CD8-positive, alpha-beta memory T cell (primary cell): ENCODE results near the gene GPR55. TPM values are rescaled to one million over a fixed set of nuclear protein-coding genes. Genes with fewer than 3 reads are reported as not detected.

Experiments
- CTCF ChIA-PET: fragments of 350-600 bp; sonication (Branson Sonifier 250); formaldehyde crosslinking; loops from one replicate; lab custom pipeline; 2021; ENCODE audit warnings: antibody characterized with exemption; lab: Charles Lee
- POLR2A ChIA-PET: fragments of 350-600 bp; sonication (Branson Sonifier 250); formaldehyde crosslinking; loops from one replicate; lab custom pipeline; 2021; ENCODE audit warnings: antibody characterized with exemption; lab: Charles Lee
- DNase-seq, 5 donors: peaks; one replicate each; pipeline versions ENCODE4 v3.0.0 to v3.0.0-alpha.2; 2020 to 2022; ENCODE audit warnings: mixed read lengths in 1 of 5
- H3K27ac ChIP-seq: one replicate; pipeline ENCODE4 v1.7.0; 2013; ENCODE audit warnings: low read depth, mild to moderate bottlenecking, low read length, moderate library complexity
- H3K27me3 ChIP-seq: 2 replicates; pipeline ENCODE4 v1.7.0; 2013; ENCODE audit warnings: low read length, mild to moderate bottlenecking; ENCODE audit not compliant: insufficient read depth, poor library complexity, severe bottlenecking
- H3K36me3 ChIP-seq: 2 replicates; pipeline ENCODE4 v1.7.0; 2013; ENCODE audit warnings: mild to moderate bottlenecking, low read length, moderate library complexity; ENCODE audit not compliant: insufficient read depth
- H3K4me1 ChIP-seq: 2 replicates; pipeline ENCODE4 v1.7.0; 2013; ENCODE audit warnings: mild to moderate bottlenecking, low read length, moderate library complexity; ENCODE audit not compliant: insufficient read depth
- H3K4me3 ChIP-seq: 2 replicates; pipeline ENCODE4 v1.7.0; 2013; ENCODE audit warnings: mild to moderate bottlenecking, low read length
- H3K9me3 ChIP-seq: 2 replicates; pipeline ENCODE4 v1.7.0; 2013; ENCODE audit warnings: mild to moderate bottlenecking, low read length
- H3K27ac Mint-ChIP-seq, 8 donors: one replicate each; pipeline ENCODE4 v1.8.0; 2020 to 2021; ENCODE audit warnings: mixed read lengths in 8 of 8, mild to moderate bottlenecking in 6 of 8, inconsistent platforms in 3 of 8, moderate library complexity in 3 of 8
- H3K27me3 Mint-ChIP-seq, 2 donors: one replicate each; pipeline ENCODE4 v1.8.0; 2020 to 2021; ENCODE audit warnings: mixed read lengths in 2 of 2, mild to moderate bottlenecking in 1 of 2, moderate library complexity in 1 of 2
- H3K36me3 Mint-ChIP-seq, 3 donors: one replicate each; pipeline ENCODE4 v1.8.0; 2020 to 2021; ENCODE audit warnings: mixed read lengths in 3 of 3, inconsistent platforms in 1 of 3, mild to moderate bottlenecking in 1 of 3
- H3K4me1 Mint-ChIP-seq, 3 donors: one replicate each; pipeline ENCODE4 v1.8.0; 2020 to 2021; ENCODE audit warnings: mixed read lengths in 3 of 3, inconsistent platforms in 1 of 3, mild to moderate bottlenecking in 1 of 3
- H3K4me3 Mint-ChIP-seq, 7 donors: one replicate each; pipeline ENCODE4 v1.8.0; 2020 to 2021; ENCODE audit warnings: mixed read lengths in 7 of 7, mild to moderate bottlenecking in 6 of 7, moderate library complexity in 4 of 7, inconsistent platforms in 2 of 7
- H3K9me3 Mint-ChIP-seq, 5 donors: one replicate each; pipeline ENCODE4 v1.8.0; 2020 to 2022; ENCODE audit warnings: mixed read lengths in 5 of 5, mild to moderate bottlenecking in 3 of 5, moderate library complexity in 2 of 5, inconsistent platforms in 1 of 5
- polyA plus RNA-seq: library from polyadenylated mRNA; unstranded; fragments of 300-500 nt; fragmentation: Illumina TruSeq; gene quantifications from one replicate; pipeline ENCODE4 v1.2.3, GENCODE V29; 2021
- total RNA-seq, 2 experiments: library from RNA; stranded (reverse); gene quantifications; one replicate each; pipeline ENCODE4 v1.2.3, GENCODE V29; 2021

Gene GPR55
- total and polyA plus RNA-seq, 3 experiments from 2014 or later = 3.5 to 11.6 (median 11.1) TPM

GRCh38 chr2:230904856-230905447 is 20.1 kb downstream of the GPR55 start:
- Mint-ChIP-seq H3K36me3 (peaks cover 0 to 31% (median 0%) of the 10 kb centered on the region in 3 donors), H3K4me3 (peak overlapping the region in 1 of 7 donors; percentile 34), H3K27ac (peak overlapping the region in 5 of 8 donors; percentile 35 to 87 (median 47)), H3K4me1 (peaks cover 23 to 60% (median 43%) of the 10 kb centered on the region in 3 donors), H3K9me3 (no peaks in the 10 kb centered on the region), H3K27me3 (peaks cover 3 to 4% of the 10 kb centered on the region in 2 donors)
- no peaks in the 10 kb centered on the region for H3K36me3 ChIP-seq
- H3K4me1 ChIP-seq = peaks cover 18% of the 10 kb centered on the region
- H3K9me3 ChIP-seq = no peaks in the 10 kb centered on the region
- no peak for DNase-seq
- no peaks in the 10 kb centered on the region for H3K27me3 ChIP-seq
- H3K27ac ChIP-seq = no peak overlapping the region
- CTCF ChIA-PET = interaction anchor here (1.0 to 13.8 kb wide), 8 partner anchors 9 to 81 kb away, joined by 3 to 129 read pairs (median 5); partner anchors contain the start of gene GPR55
- no peak overlapping the region for H3K4me3 ChIP-seq
- POLR2A ChIA-PET = interaction anchor here (0.6 kb wide), 1 partner anchor 81 kb away, joined by 4 read pairs; no protein-coding TSS in a partner anchor

GRCh38 chr2:230903231-230904150 is 21.6 kb downstream of the GPR55 start:
- Histone ChIP-seq H3K36me3 (no peaks in the 10 kb centered on the region), H3K27me3 (no peaks in the 10 kb centered on the region), H3K27ac (no peak overlapping the region), H3K4me1 (peaks cover 18% of the 10 kb centered on the region), H3K4me3 (no peak overlapping the region), H3K9me3 (no peaks in the 10 kb centered on the region)
- Mint-ChIP-seq H3K4me1 (peaks cover 18 to 48% (median 33%) of the 10 kb centered on the region in 3 donors), H3K27me3 (peaks cover 3 to 7% of the 10 kb centered on the region in 2 donors), H3K27ac (peak overlapping the region in 2 of 8 donors; percentile 18 to 32), H3K9me3 (no peaks in the 10 kb centered on the region), H3K4me3 (no peak overlapping the region), H3K36me3 (peaks cover 0 to 17% (median 0%) of the 10 kb centered on the region in 3 donors)
- ChIA-PET CTCF (interaction anchor here (0.6 to 13.8 kb wide), 9 partner anchors 9 to 647 kb away, joined by 3 to 129 read pairs (median 4); partner anchors contain the start of gene GPR55), POLR2A (no interaction called here)
- DNase-seq = no peak

GRCh38 chr2:230902180-230902899 is 22.7 kb downstream of the GPR55 start:
- peaks cover 16 to 38% (median 28%) of the 10 kb centered on the region in 3 donors for H3K4me1 Mint-ChIP-seq
- H3K27ac Mint-ChIP-seq = no peak overlapping the region
- peaks cover 3 to 7% of the 10 kb centered on the region in 2 donors for H3K27me3 Mint-ChIP-seq
- H3K9me3 ChIP-seq = no peaks in the 10 kb centered on the region
- no peaks in the 10 kb centered on the region for H3K27me3 ChIP-seq
- H3K4me3 ChIP-seq = no peak overlapping the region
- peaks cover 18% of the 10 kb centered on the region for H3K4me1 ChIP-seq
- no peaks in the 10 kb centered on the region for H3K9me3 Mint-ChIP-seq
- H3K36me3 ChIP-seq = no peaks in the 10 kb centered on the region
- DNase-seq = peak in 4 of 5 donors; percentile 27 to 67 (median 48)
- H3K27ac ChIP-seq = no peak overlapping the region
- no peak overlapping the region for H3K4me3 Mint-ChIP-seq
- H3K36me3 Mint-ChIP-seq = peaks cover 0 to 7% (median 0%) of the 10 kb centered on the region in 3 donors
- ChIA-PET CTCF (interaction anchor here (0.6 to 13.8 kb wide), 9 partner anchors 10 to 90 kb away, joined by 3 to 129 read pairs (median 8); partner anchors contain the start of gene GPR55), POLR2A (no interaction called here)

- CTCF ChIA-PET = interaction anchor here (1.6 to 13.8 kb wide), 5 partner anchors 9 to 85 kb away, joined by 6 to 129 read pairs (median 14); partner anchors contain the start of gene GPR55
- DNase-seq = no peak
- POLR2A ChIA-PET = no interaction called here
- no peaks in the 10 kb centered on the region for H3K9me3 ChIP-seq
- peaks cover 14% of the 10 kb centered on the region for H3K4me1 ChIP-seq
- H3K4me3 Mint-ChIP-seq = no peak overlapping the region
- H3K27ac Mint-ChIP-seq = no peak overlapping the region
- no peaks in the 10 kb centered on the region for H3K9me3 Mint-ChIP-seq
- no peak overlapping the region for H3K4me3 ChIP-seq
- H3K36me3 Mint-ChIP-seq = no peaks in the 10 kb centered on the region
- H3K4me1 Mint-ChIP-seq = peaks cover 13 to 31% (median 24%) of the 10 kb centered on the region in 3 donors
- H3K27me3 Mint-ChIP-seq = peaks cover 2 to 7% of the 10 kb centered on the region in 2 donors
- no peaks in the 10 kb centered on the region for H3K36me3 ChIP-seq
- no peak overlapping the region for H3K27ac ChIP-seq
- no peaks in the 10 kb centered on the region for H3K27me3 ChIP-seq
Measured at GRCh38 chr2:230901006-230901405, 24.0 kb downstream of the GPR55 start.

- Histone ChIP-seq H3K36me3 (no peaks in the 10 kb centered on the region), H3K4me1 (peaks cover 13% of the 10 kb centered on the region), H3K27ac (no peak overlapping the region), H3K9me3 (no peaks in the 10 kb centered on the region), H3K27me3 (no peaks in the 10 kb centered on the region), H3K4me3 (no peak overlapping the region)
- ChIA-PET CTCF (interaction anchor here (0.7 to 13.8 kb wide), 6 partner anchors 13 to 86 kb away, joined by 3 to 129 read pairs (median 10); partner anchors contain the start of gene GPR55), POLR2A (no interaction called here)
- DNase-seq = no peak
- H3K27ac Mint-ChIP-seq = no peak overlapping the region
- H3K4me3 Mint-ChIP-seq = no peak overlapping the region
- no peaks in the 10 kb centered on the region for H3K36me3 Mint-ChIP-seq
- no peaks in the 10 kb centered on the region for H3K9me3 Mint-ChIP-seq
- H3K27me3 Mint-ChIP-seq = peaks cover 2 to 7% of the 10 kb centered on the region in 2 donors
- H3K4me1 Mint-ChIP-seq = peaks cover 8 to 31% (median 24%) of the 10 kb centered on the region in 3 donors
Measured at GRCh38 chr2:230900336-230900995, 24.6 kb downstream of the GPR55 start.

- H3K9me3 ChIP-seq = no peaks in the 10 kb centered on the region
- Mint-ChIP-seq H3K36me3 (no peaks in the 10 kb centered on the region), H3K4me3 (no peak overlapping the region), H3K4me1 (peaks cover 4 to 30% (median 21%) of the 10 kb centered on the region in 3 donors), H3K9me3 (no peaks in the 10 kb centered on the region), H3K27ac (peak overlapping the region in 1 of 8 donors; percentile 61), H3K27me3 (peaks cover 2 to 7% of the 10 kb centered on the region in 2 donors)
- H3K36me3 ChIP-seq = no peaks in the 10 kb centered on the region
- peaks cover 7% of the 10 kb centered on the region for H3K4me1 ChIP-seq
- ChIA-PET CTCF (interaction anchor here (0.7 to 13.8 kb wide), 4 partner anchors 13 to 86 kb away, joined by 3 to 129 read pairs (median 9); no protein-coding TSS in a partner anchor), POLR2A (no interaction called here)
- no peak overlapping the region for H3K27ac ChIP-seq
- no peak overlapping the region for H3K4me3 ChIP-seq
- DNase-seq = no peak
- no peaks in the 10 kb centered on the region for H3K27me3 ChIP-seq
Measured at GRCh38 chr2:230899786-230900185, 25.3 kb downstream of the GPR55 start.

- Histone ChIP-seq H3K27me3 (no peaks in the 10 kb centered on the region), H3K36me3 (no peaks in the 10 kb centered on the region), H3K4me3 (no peak overlapping the region), H3K27ac (no peak overlapping the region), H3K4me1 (peaks cover 9% of the 10 kb centered on the region), H3K9me3 (no peaks in the 10 kb centered on the region)
- Mint-ChIP-seq H3K27me3 (peaks cover 2 to 7% of the 10 kb centered on the region in 2 donors), H3K4me3 (no peak overlapping the region), H3K27ac (no peak overlapping the region), H3K36me3 (no peaks in the 10 kb centered on the region), H3K9me3 (no peaks in the 10 kb centered on the region), H3K4me1 (peaks cover 8 to 30% (median 21%) of the 10 kb centered on the region in 3 donors)
- no peak for DNase-seq
- CTCF ChIA-PET = interaction anchor here (1.0 to 13.8 kb wide), 5 partner anchors 9 to 87 kb away, joined by 3 to 129 read pairs (median 3); no protein-coding TSS in a partner anchor
- POLR2A ChIA-PET = no interaction called here
Measured at GRCh38 chr2:230899287-230899686, 25.8 kb downstream of the GPR55 start.
